Stimulated activated naive CD8-positive, alpha-beta T cell treated with anti-CD3 and anti-CD28 coated beads, Interleukin-15, amount 100 ng/mL, for 72 hours (primary cell): Measurements from ENCODE around the gene FSD1L.
A peak's percentile ranks its signal among the peaks of the same experiment; 100 is the strongest.

ENCODE experiments used
- ATAC-seq: fragments of 150-1000 bp; cut with Tn5 transposase; 2 replicates; pipeline ENCODE4 v1.10.0; 2021; ENCODE audit warnings: mild to moderate bottlenecking, moderate library complexity
- DNase-seq, 2 donors: peaks; one replicate each; pipeline ENCODE4 v3.0.0; 2021 to 2022
- H3K27ac Mint-ChIP-seq, 2 donors: one replicate each; pipeline ENCODE4 v1.8.0; 2022; ENCODE audit warnings: mild to moderate bottlenecking in 2 of 2, mixed read lengths in 2 of 2, moderate library complexity in 2 of 2
- H3K27me3 Mint-ChIP-seq: one replicate; pipeline ENCODE4 v1.8.0; 2022; ENCODE audit warnings: mixed read lengths
- H3K4me1 Mint-ChIP-seq: one replicate; pipeline ENCODE4 v1.8.0; 2022; ENCODE audit warnings: mild to moderate bottlenecking, mixed read lengths
- H3K4me3 Mint-ChIP-seq, 2 donors: one replicate each; pipeline ENCODE4 v1.8.0; 2022; ENCODE audit warnings: mild to moderate bottlenecking in 2 of 2, mixed read lengths in 2 of 2, moderate library complexity in 1 of 2
- H3K9me3 Mint-ChIP-seq, 2 donors: one replicate each; pipeline ENCODE4 v1.8.0; 2022; ENCODE audit warnings: mixed read lengths in 2 of 2

Gene FSD1L

GRCh38 chr9:105447814-105448812 lies at the start of gene FSD1L:
Gene FSD1L, plus strand, starts transcription at chr9:105448034. Its CDS starts 187 bp downstream, at chr9:105448221.
- H3K27me3 Mint-ChIP-seq: no peaks in the 10 kb centered on the region
- H3K27ac Mint-ChIP-seq: peak within 1 kb of the TSS; percentile 65 to 85
- peak; percentile 78 to 87 for DNase-seq

GRCh38 chr9:105399117-105399516 lies 48.7 kb upstream of the FSD1L start:
- peaks cover 57% of the 10 kb centered on the region for H3K27me3 Mint-ChIP-seq
- peaks cover 9% of the 10 kb centered on the region for H3K4me1 Mint-ChIP-seq
- no peak overlapping the region for H3K4me3 Mint-ChIP-seq
- no peaks in the 10 kb centered on the region for H3K9me3 Mint-ChIP-seq
- ATAC-seq: no peak
- no peak overlapping the region for H3K27ac Mint-ChIP-seq
- no peak for DNase-seq

More at GRCh38 chr9:105447814-105448812, at the start of gene FSD1L:
- Mint-ChIP-seq H3K4me1 (peaks cover 12% of the 10 kb centered on the region), H3K4me3 (peak within 1 kb of the TSS; percentile 74 to 91), H3K9me3 (no peaks in the 10 kb centered on the region)
- ATAC-seq: peak; percentile 95

- H3K9me3 Mint-ChIP-seq: peaks cover 0 to under 1% of the 10 kb centered on the region in 2 donors
- no peak for ATAC-seq
- H3K4me1 Mint-ChIP-seq: peaks cover 32% of the 10 kb centered on the region
- H3K27ac Mint-ChIP-seq: no peak overlapping the region
- no peak for DNase-seq
- H3K4me3 Mint-ChIP-seq: no peak overlapping the region
- H3K27me3 Mint-ChIP-seq: peaks cover 63% of the 10 kb centered on the region
Measured at GRCh38 chr9:105401651-105402050, 46.2 kb upstream of the FSD1L start.

- DNase-seq (no peak), ATAC-seq (no peak)
- H3K27me3 Mint-ChIP-seq: peaks cover 63% of the 10 kb centered on the region
- H3K4me1 Mint-ChIP-seq: peaks cover 37% of the 10 kb centered on the region
- H3K27ac Mint-ChIP-seq: no peak overlapping the region
- no peak overlapping the region for H3K4me3 Mint-ChIP-seq
- peaks cover 7% of the 10 kb centered on the region in 2 donors for H3K9me3 Mint-ChIP-seq
Measured at GRCh38 chr9:105403552-105404248, 44.1 kb upstream of the FSD1L start.

- ATAC-seq: peak; percentile 97
- DNase-seq: peak; percentile 65 to 83
- H3K4me1 Mint-ChIP-seq: peaks cover 37% of the 10 kb centered on the region
- peak overlapping the region; percentile 69 to 70 for H3K4me3 Mint-ChIP-seq
- H3K9me3 Mint-ChIP-seq: peaks cover 7 to 10% of the 10 kb centered on the region in 2 donors
- peak overlapping the region in 1 of 2 donors; percentile 94 for H3K27ac Mint-ChIP-seq
- peaks cover 82% of the 10 kb centered on the region for H3K27me3 Mint-ChIP-seq
Measured at GRCh38 chr9:105405514-105406131, 42.2 kb upstream of the FSD1L start.

GRCh38 chr9:105406369-105406768 lies 41.5 kb upstream of the FSD1L start:
- no peak for ATAC-seq
- peaks cover 88% of the 10 kb centered on the region for H3K27me3 Mint-ChIP-seq

GRCh38 chr9:105413525-105413924 lies 34.3 kb upstream of the FSD1L start:
- ATAC-seq (no peak), DNase-seq (no peak)
- Mint-ChIP-seq H3K4me3 (no peak overlapping the region), H3K9me3 (peaks cover 7 to 17% of the 10 kb centered on the region in 2 donors), H3K27ac (no peak overlapping the region), H3K4me1 (peaks cover 10% of the 10 kb centered on the region), H3K27me3 (peaks cover 62% of the 10 kb centered on the region)

More at GRCh38 chr9:105406369-105406768, 41.5 kb upstream of the FSD1L start:
- peaks cover 11 to 14% of the 10 kb centered on the region in 2 donors for H3K9me3 Mint-ChIP-seq
- DNase-seq: no peak
- peaks cover 37% of the 10 kb centered on the region for H3K4me1 Mint-ChIP-seq
- peak overlapping the region in 1 of 2 donors; percentile 69 for H3K4me3 Mint-ChIP-seq
- H3K27ac Mint-ChIP-seq: no peak overlapping the region

- no peak overlapping the region for H3K4me3 Mint-ChIP-seq
- no peak overlapping the region for H3K27ac Mint-ChIP-seq
- peaks cover 47% of the 10 kb centered on the region for H3K27me3 Mint-ChIP-seq
- H3K9me3 Mint-ChIP-seq: peaks cover 7 to 13% of the 10 kb centered on the region in 2 donors
- DNase-seq: peak; percentile 42 to 57
- peak; percentile 74 for ATAC-seq
- peaks cover 10% of the 10 kb centered on the region for H3K4me1 Mint-ChIP-seq
Measured at GRCh38 chr9:105414947-105415661, 32.7 kb upstream of the FSD1L start.

GRCh38 chr9:105415662-105415980 lies 32.2 kb upstream of the FSD1L start:
- H3K4me1 Mint-ChIP-seq: peaks cover 10% of the 10 kb centered on the region

GRCh38 chr9:105416840-105417239 lies 31.0 kb upstream of the FSD1L start:
- Mint-ChIP-seq H3K4me3 (no peak overlapping the region), H3K4me1 (peaks cover 10% of the 10 kb centered on the region), H3K27me3 (peaks cover 30% of the 10 kb centered on the region), H3K9me3 (peaks cover 0 to 5% of the 10 kb centered on the region in 2 donors), H3K27ac (no peak overlapping the region)
- no peak for DNase-seq
- no peak for ATAC-seq

More at GRCh38 chr9:105415662-105415980, 32.2 kb upstream of the FSD1L start:
- peaks cover 7 to 13% of the 10 kb centered on the region in 2 donors for H3K9me3 Mint-ChIP-seq
- H3K27me3 Mint-ChIP-seq: peaks cover 42% of the 10 kb centered on the region
- ATAC-seq: no peak
- H3K27ac Mint-ChIP-seq: no peak overlapping the region
- DNase-seq: no peak
- no peak overlapping the region for H3K4me3 Mint-ChIP-seq

GRCh38 chr9:105418588-105419500 lies 29.0 kb upstream of the FSD1L start:
- ATAC-seq (no peak), DNase-seq (no peak)
- H3K27ac Mint-ChIP-seq: no peak overlapping the region
- H3K9me3 Mint-ChIP-seq: no peaks in the 10 kb centered on the region
- H3K4me3 Mint-ChIP-seq: no peak overlapping the region
- H3K4me1 Mint-ChIP-seq: peaks cover 10% of the 10 kb centered on the region
- peaks cover 10% of the 10 kb centered on the region for H3K27me3 Mint-ChIP-seq

- ATAC-seq: no peak
Measured at GRCh38 chr9:105419816-105420597, 27.8 kb upstream of the FSD1L start.

GRCh38 chr9:105421154-105421553 lies 26.7 kb upstream of the FSD1L start:
- DNase-seq: no peak
- no peak overlapping the region for H3K27ac Mint-ChIP-seq

More at GRCh38 chr9:105419816-105420597, 27.8 kb upstream of the FSD1L start:
- no peak for DNase-seq
- Mint-ChIP-seq H3K4me1 (peaks cover 8% of the 10 kb centered on the region), H3K4me3 (no peak overlapping the region), H3K9me3 (no peaks in the 10 kb centered on the region), H3K27me3 (peaks cover 3% of the 10 kb centered on the region), H3K27ac (no peak overlapping the region)

More at GRCh38 chr9:105421154-105421553, 26.7 kb upstream of the FSD1L start:
- Mint-ChIP-seq H3K27me3 (no peaks in the 10 kb centered on the region), H3K9me3 (no peaks in the 10 kb centered on the region), H3K4me1 (peaks cover 4% of the 10 kb centered on the region), H3K4me3 (no peak overlapping the region)
- no peak for ATAC-seq
